Activated CD8-positive, alpha-beta T cell treated with anti-CD3 and anti-CD28 coated beads for 36 hours (primary cell): ENCODE measurements around the gene ACACA. TPM values are rescaled to one million over a fixed set of nuclear protein-coding genes. Genes with fewer than 3 reads are reported as not detected.

Source experiments
- ATAC-seq: fragments of 200-7000 bp; cut with Tn5 transposase; one replicate; pipeline ENCODE4 v1.10.0; 2021; ENCODE audit warnings: mild to moderate bottlenecking, moderate library complexity
- CTCF ChIA-PET: fragments of 350-600 bp; sonication (Branson Sonifier 250); formaldehyde crosslinking; loops from one replicate; lab custom pipeline; 2021; ENCODE audit warnings: antibody characterized with exemption; lab: Charles Lee
- POLR2A ChIA-PET: fragments of 350-600 bp; sonication (Branson Sonifier 250); formaldehyde crosslinking; loops from one replicate; lab custom pipeline; 2021; ENCODE audit warnings: antibody characterized with exemption; lab: Charles Lee
- DNase-seq: peaks from one replicate; pipeline ENCODE4 v3.0.0-alpha.2; 2020
- H3K27ac Mint-ChIP-seq: one replicate; pipeline ENCODE4 v1.8.0; 2021; ENCODE audit warnings: mild to moderate bottlenecking, mixed read lengths
- H3K27me3 Mint-ChIP-seq: one replicate; pipeline ENCODE4 v1.8.0; 2021; ENCODE audit warnings: mixed read lengths
- H3K36me3 Mint-ChIP-seq: one replicate; pipeline ENCODE4 v1.8.0; 2021; ENCODE audit warnings: low read depth, mixed read lengths
- H3K4me1 Mint-ChIP-seq: one replicate; pipeline ENCODE4 v1.8.0; 2021; ENCODE audit warnings: low read depth, mixed read lengths
- H3K4me3 Mint-ChIP-seq: one replicate; pipeline ENCODE4 v1.8.0; 2021; ENCODE audit warnings: mild to moderate bottlenecking, moderate library complexity, mixed read lengths
- H3K9me3 Mint-ChIP-seq: one replicate; pipeline ENCODE4 v1.8.0; 2021; ENCODE audit warnings: mixed read lengths
- intact Hi-C: fragments of 100-400 bp; cut with micrococcal nuclease; formaldehyde crosslinking; loops from one replicate; pipeline ENCODE4 v1.10.0; 2022
- total RNA-seq, 2 experiments: library from RNA; stranded (reverse); gene quantifications; one replicate each; pipeline ENCODE4 v1.2.3, GENCODE V29; 2021
- TF ChIP-seq, protein P1 (sequence below): fragments of 200-600 bp; IDR thresholded peaks from one replicate; pipeline ENCODE4 v1.8.0; 2022; ENCODE audit warnings: antibody characterized with exemption, mild to moderate bottlenecking

ACACA gene
- total RNA-seq, 2 experiments from 2014 or later: 66.0 to 68.2 TPM

DNA sequence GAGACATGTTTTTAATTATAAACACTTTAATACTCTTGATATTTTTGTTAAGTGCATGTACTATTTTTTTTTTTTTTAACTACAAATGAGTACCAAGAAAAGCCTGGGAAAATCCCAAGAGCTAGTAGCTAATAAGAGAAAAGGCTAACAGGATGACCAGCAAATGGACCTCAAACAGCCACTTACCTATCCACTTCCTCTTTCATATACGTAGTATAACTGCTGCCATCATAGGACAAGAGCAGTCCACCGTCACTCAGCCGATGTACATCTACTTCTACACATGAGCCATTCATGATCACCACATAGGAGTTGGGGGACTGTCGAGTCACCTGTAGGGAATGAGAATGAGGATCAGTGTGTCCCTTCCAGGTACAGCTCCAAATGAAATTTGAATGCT, 158.8 kb downstream of the ACACA start:
- no peaks in the 10 kb centered on the region for H3K9me3 Mint-ChIP-seq
- ATAC-seq (no peak), DNase-seq (no peak)
- ChIA-PET CTCF (interaction anchor here (0.9 to 1.3 kb wide), 2 partner anchors 8 to 29 kb away, joined by 3 read pairs; no protein-coding TSS in a partner anchor), POLR2A (no interaction called here)
- H3K4me3 Mint-ChIP-seq: no peak overlapping the region
- H3K4me1 Mint-ChIP-seq: no peaks in the 10 kb centered on the region
- intact Hi-C loops: no loop called here
- no peaks in the 10 kb centered on the region for H3K27me3 Mint-ChIP-seq
- H3K27ac Mint-ChIP-seq: no peak overlapping the region
- TF ChIP-seq, protein P1, sequence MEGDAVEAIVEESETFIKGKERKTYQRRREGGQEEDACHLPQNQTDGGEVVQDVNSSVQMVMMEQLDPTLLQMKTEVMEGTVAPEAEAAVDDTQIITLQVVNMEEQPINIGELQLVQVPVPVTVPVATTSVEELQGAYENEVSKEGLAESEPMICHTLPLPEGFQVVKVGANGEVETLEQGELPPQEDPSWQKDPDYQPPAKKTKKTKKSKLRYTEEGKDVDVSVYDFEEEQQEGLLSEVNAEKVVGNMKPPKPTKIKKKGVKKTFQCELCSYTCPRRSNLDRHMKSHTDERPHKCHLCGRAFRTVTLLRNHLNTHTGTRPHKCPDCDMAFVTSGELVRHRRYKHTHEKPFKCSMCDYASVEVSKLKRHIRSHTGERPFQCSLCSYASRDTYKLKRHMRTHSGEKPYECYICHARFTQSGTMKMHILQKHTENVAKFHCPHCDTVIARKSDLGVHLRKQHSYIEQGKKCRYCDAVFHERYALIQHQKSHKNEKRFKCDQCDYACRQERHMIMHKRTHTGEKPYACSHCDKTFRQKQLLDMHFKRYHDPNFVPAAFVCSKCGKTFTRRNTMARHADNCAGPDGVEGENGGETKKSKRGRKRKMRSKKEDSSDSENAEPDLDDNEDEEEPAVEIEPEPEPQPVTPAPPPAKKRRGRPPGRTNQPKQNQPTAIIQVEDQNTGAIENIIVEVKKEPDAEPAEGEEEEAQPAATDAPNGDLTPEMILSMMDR: no peak
- H3K36me3 Mint-ChIP-seq: peaks cover 63% of the 10 kb centered on the region

DNA sequence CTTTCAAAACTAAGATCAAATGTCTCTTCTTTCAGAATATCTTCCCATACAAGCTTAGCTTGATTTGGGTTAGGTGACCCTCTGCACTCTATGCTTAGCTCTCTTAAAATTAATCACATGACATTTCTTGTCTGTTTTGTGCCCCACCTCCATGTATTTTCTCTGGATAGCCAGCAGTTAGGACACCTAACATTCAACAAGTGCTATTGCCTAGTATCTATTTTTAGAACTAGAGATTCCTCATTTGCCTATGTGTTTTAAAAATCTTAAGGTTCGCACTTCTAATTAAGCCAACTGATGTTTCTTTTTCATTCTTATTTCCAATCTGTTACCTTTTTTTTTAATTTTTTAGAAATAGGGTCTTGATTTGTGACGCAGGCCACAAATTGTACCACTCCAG, 160.6 kb downstream of the ACACA start:
- H3K4me3 Mint-ChIP-seq: no peak overlapping the region
- ATAC-seq: no peak
- TF ChIP-seq, protein P1: no peak

DNA sequence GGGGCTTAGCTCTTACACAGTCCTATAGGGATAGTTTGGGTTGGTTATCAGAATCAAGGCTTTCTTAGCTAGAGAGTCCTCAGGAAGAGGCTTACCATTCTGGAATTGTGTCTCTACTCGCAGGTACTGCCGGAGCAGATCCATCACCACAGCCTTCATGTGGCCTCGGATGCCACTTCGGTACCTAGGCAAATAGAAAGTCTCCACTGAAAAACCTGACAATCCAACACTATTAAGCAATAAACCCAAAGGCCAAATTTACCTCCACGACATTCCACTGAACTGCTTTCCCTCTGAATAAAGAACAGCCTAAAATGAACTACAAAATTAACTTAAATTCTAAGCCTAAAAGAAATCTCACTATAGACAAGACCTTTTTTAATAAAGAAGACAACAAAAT, 166.3 kb downstream of the ACACA start:
- ChIA-PET POLR2A (no interaction called here), CTCF (interaction anchor here (0.7 to 1.8 kb wide), 16 partner anchors 8 to 637 kb away, joined by 3 to 11 read pairs (median 4); no protein-coding TSS in a partner anchor)
- no peak for ATAC-seq
- H3K27ac Mint-ChIP-seq: no peak overlapping the region
- H3K27me3 Mint-ChIP-seq: no peaks in the 10 kb centered on the region
- TF ChIP-seq, protein P1: no peak
- H3K4me1 Mint-ChIP-seq: no peaks in the 10 kb centered on the region
- intact Hi-C loops: no loop called here
- H3K36me3 Mint-ChIP-seq: peaks cover 52% of the 10 kb centered on the region
- no peaks in the 10 kb centered on the region for H3K9me3 Mint-ChIP-seq
- no peak for DNase-seq
- no peak overlapping the region for H3K4me3 Mint-ChIP-seq

More for the DNA sequence above, 160.6 kb downstream of the ACACA start:
- Mint-ChIP-seq H3K4me1 (no peaks in the 10 kb centered on the region), H3K9me3 (no peaks in the 10 kb centered on the region), H3K27me3 (no peaks in the 10 kb centered on the region), H3K27ac (no peak overlapping the region), H3K36me3 (peaks cover 62% of the 10 kb centered on the region)
- intact Hi-C loops: no loop called here
- ChIA-PET POLR2A (no interaction called here), CTCF (no interaction called here)
- no peak for DNase-seq

DNA sequence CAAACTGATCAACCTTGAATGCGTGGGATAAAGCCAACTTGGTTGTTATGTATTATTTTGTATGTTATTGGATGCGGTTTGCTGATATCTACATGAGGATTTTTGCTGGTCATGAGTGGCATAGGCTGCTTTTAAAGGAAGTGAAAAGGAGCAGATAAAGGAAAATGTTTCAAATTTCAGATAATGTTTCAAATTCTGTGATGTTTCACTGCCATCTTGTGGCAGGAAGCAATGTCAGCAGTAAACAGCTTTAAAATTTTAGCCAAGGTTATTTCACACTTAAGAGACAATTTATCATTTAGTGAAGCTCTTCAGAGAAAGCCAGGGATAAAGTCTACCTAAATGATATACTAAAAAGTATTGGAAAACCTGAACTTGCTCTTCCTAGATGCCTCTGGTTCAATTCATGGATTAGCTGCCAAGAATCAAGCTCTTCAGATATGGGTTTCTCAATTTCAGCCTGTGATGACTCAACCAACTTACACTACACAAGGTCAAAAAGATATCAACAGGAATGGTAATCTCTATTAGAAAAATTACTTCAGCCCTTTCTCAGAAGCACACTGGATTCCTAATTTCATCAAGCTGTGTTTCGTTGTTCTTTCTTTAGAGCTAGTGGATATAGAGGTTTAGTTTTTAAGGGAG, 166.8 kb downstream of the ACACA start:
- CTCF ChIA-PET: interaction anchor here (0.7 to 1.8 kb wide), 16 partner anchors 9 to 637 kb away, joined by 3 to 11 read pairs (median 4); no protein-coding TSS in a partner anchor
- intact Hi-C loops: no loop called here
- no peaks in the 10 kb centered on the region for H3K4me1 Mint-ChIP-seq
- peaks cover 50% of the 10 kb centered on the region for H3K36me3 Mint-ChIP-seq
- POLR2A ChIA-PET: no interaction called here
- no peak overlapping the region for H3K27ac Mint-ChIP-seq
- DNase-seq: no peak
- ATAC-seq: no peak
- H3K9me3 Mint-ChIP-seq: no peaks in the 10 kb centered on the region
- TF ChIP-seq, protein P1: peak; percentile 63
- no peaks in the 10 kb centered on the region for H3K27me3 Mint-ChIP-seq
- no peak overlapping the region for H3K4me3 Mint-ChIP-seq

DNA sequence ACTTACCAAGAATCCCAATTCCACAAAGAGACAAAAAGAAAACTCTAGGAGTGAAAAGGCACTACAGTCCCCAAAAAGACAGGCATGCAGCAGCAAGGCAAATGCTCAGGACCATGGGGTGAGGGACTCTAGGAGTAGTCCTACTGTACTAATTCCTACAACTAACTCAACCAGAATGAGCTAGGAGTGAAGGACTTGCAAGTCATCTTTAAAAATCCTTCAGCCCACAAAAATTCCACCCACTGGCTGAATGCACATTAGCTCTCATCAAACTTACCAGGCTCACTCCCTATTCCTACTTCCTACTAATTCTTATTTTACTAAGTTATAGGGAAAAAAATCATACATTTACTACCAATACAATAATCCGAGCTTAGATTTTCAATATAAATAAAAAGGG, 172.5 kb downstream of the ACACA start:
- ATAC-seq (no peak), DNase-seq (no peak)
- peaks cover 26% of the 10 kb centered on the region for H3K36me3 Mint-ChIP-seq
- CTCF ChIA-PET: interaction anchor here (1.5 kb wide), 2 partner anchors 10 to 45 kb away, joined by 3 to 4 read pairs; no protein-coding TSS in a partner anchor
- POLR2A ChIA-PET: no interaction called here
- H3K9me3 Mint-ChIP-seq: no peaks in the 10 kb centered on the region
- no peak overlapping the region for H3K4me3 Mint-ChIP-seq
- H3K27ac Mint-ChIP-seq: no peak overlapping the region
- TF ChIP-seq, protein P1: no peak
- H3K27me3 Mint-ChIP-seq: no peaks in the 10 kb centered on the region
- intact Hi-C loops: no loop called here
- no peaks in the 10 kb centered on the region for H3K4me1 Mint-ChIP-seq
